GM12878 (cell line): ENCODE results near the gene KIZ.

Experiments
- BCL3 ChIP-seq: IDR thresholded peaks from 2 replicates; pipeline ENCODE4 v1.6.1; 2011; ENCODE audit warnings: borderline replicate concordance, low read depth, mild to moderate bottlenecking, moderate library complexity, low read length; ENCODE audit not compliant: insufficient read depth, poor library complexity, severe bottlenecking
- CTCF ChIP-seq, 3 experiments: IDR thresholded peaks in 2 of 3; conservative IDR thresholded peaks in 1 of 3; 2 replicates each; pipeline ENCODE4 v1.5.1; 2011; ENCODE audit warnings: low read depth in 3 of 3, low read length in 3 of 3, mild to moderate bottlenecking in 3 of 3, control low read depth in 2 of 3, moderate library complexity in 2 of 3, inconsistent platforms in 1 of 3, mixed read lengths in 1 of 3; ENCODE audit not compliant: control insufficient read depth in 2 of 3, insufficient read depth in 1 of 3; ENCODE audit errors: extremely low read depth in 1 of 3
- JUNB ChIP-seq: IDR thresholded peaks from 2 replicates; pipeline ENCODE4 v1.6.1; 2016; ENCODE audit warnings: antibody characterized with exemption, mild to moderate bottlenecking
- JUND ChIP-seq: IDR thresholded peaks from 2 replicates; pipeline ENCODE4 v1.6.1; 2012; ENCODE audit warnings: low read depth, mild to moderate bottlenecking, low read length, improper control_type of control experiment, moderate library complexity
- MEF2A ChIP-seq: IDR thresholded peaks from 2 replicates; pipeline ENCODE4 v1.6.1; 2011; ENCODE audit warnings: low read depth, mild to moderate bottlenecking, low read length, moderate library complexity; ENCODE audit not compliant: insufficient read depth
- NFIC ChIP-seq: IDR thresholded peaks from 2 replicates; pipeline ENCODE4 v1.6.1; 2012; ENCODE audit warnings: low read depth, mild to moderate bottlenecking, inconsistent platforms, low read length, moderate library complexity
- POLR2A ChIP-seq: IDR thresholded peaks from 2 replicates; pipeline ENCODE4 v1.6.1; 2011; ENCODE audit warnings: low read depth, mild to moderate bottlenecking, low read length
- SRF ChIP-seq, 2 experiments: IDR thresholded peaks; 2 replicates each; pipeline ENCODE4 v1.6.1; 2011; ENCODE audit warnings: low read depth in 2 of 2, low read length in 2 of 2, mild to moderate bottlenecking in 1 of 2, moderate library complexity in 1 of 2
- ZBTB4 ChIP-seq: fragments of 450-650 bp; formaldehyde crosslinking; IDR thresholded peaks from 2 replicates; pipeline ENCODE4 v1.4.0; 2022; ENCODE audit warnings: mild to moderate bottlenecking, moderate library complexity

- TF ChIP-seq JUND: no peak
- no peak for TF ChIP-seq ZBTB4 (CRISPR knock-in tag)
- no peak for TF ChIP-seq JUNB
- TF ChIP-seq SRF (IDR thresholded peaks at IDR 0.05; ENCODE audit: low read depth in 2 of 2, low read length in 2 of 2): no peak
- no peak for TF ChIP-seq CTCF (IDR thresholded peaks at IDR 0.05 in 2 of 3, conservative IDR thresholded peaks at IDR 0.05 in 1 of 3; ENCODE audit: control insufficient read depth in 2 of 3, extremely low read depth in 1 of 3, insufficient read depth in 1 of 3, low read depth in 3 of 3, low read length in 3 of 3)
- no peak for TF ChIP-seq BCL3
- TF ChIP-seq MEF2A: no peak
- TF ChIP-seq POLR2A: no peak
- TF ChIP-seq NFIC: no peak
Observed at GRCh38 chr20:21149344-21149743, 23.5 kb downstream of the KIZ start.
